Endometrium (tissue), 2 donors: Measurements from ENCODE around the gene PRMT7.

Experiments
- FAIRE-seq: peaks from 2 replicates; lab custom pipeline; 2012; peaks lifted over from hg19 to GRCh38; lab: Jason Lieb, UNC
- donor health status: control.
- donor health status: control.

The PRMT7 gene

DNA sequence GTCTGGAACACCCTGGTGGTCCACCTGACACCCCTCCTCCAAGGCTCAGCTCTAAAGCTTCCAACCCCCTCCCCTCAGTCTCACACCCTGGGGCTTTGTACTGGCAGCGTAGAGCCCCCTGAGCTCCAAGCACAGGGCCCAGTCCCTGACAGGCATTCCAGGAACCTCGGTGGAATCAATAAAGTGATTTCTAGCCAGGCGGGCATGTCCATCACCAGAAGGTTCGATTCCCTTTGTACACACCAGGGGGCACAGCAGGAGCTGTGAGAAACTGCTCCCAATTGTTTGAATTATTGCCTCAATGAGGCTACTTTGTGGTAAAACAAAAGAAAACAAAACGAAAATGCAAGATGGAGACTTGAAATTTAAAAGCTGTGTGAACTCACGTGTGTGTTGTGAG lies 85.7 kb downstream of the PRMT7 start:
- no peak for FAIRE-seq

DNA sequence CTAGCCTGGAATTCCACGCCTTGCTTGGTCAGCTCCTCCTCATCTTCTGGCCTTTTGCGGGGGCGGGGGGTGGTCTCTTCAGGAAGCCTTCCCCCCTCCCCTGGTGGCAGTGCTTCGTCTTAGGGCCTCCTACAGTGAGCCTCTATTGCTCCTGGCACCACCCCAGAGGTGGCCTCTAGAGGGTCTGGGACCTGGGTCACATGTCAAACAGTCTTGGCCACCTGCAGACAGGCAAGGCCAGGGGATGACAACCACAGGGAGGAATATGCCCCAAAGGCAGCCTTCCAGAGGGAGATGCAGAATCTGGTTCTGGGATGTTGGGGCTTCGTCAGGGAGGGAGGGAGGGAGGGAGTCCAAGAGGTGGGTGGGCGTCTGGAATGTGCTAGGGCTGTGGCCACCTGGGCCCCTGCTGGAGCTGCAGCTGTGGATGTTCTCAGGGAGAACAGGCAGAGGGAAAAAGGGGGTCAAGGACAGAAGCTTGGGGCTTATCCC lies 86.9 kb downstream of the PRMT7 start:
- FAIRE-seq, result no peak

DNA sequence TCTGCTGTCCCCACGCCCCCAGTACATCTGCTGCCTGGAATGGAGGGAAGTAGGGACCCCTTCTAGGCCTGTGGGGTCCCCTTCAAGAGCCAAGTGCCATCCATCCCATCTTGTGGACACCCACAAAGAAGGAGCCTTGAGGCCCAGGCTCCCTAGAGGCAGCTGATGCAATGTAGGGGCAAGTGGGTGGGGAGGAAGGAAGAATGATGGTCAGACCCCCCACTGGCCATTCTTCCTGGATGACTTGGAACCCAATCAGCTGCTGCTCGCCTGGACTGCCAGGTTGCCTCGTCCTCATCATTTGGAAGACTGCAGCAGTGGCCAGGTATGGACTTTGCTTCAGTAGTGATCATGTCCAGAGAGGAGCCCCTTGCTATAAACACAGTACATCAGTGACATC lies 88.6 kb downstream of the PRMT7 start:
- FAIRE-seq, result no peak

DNA sequence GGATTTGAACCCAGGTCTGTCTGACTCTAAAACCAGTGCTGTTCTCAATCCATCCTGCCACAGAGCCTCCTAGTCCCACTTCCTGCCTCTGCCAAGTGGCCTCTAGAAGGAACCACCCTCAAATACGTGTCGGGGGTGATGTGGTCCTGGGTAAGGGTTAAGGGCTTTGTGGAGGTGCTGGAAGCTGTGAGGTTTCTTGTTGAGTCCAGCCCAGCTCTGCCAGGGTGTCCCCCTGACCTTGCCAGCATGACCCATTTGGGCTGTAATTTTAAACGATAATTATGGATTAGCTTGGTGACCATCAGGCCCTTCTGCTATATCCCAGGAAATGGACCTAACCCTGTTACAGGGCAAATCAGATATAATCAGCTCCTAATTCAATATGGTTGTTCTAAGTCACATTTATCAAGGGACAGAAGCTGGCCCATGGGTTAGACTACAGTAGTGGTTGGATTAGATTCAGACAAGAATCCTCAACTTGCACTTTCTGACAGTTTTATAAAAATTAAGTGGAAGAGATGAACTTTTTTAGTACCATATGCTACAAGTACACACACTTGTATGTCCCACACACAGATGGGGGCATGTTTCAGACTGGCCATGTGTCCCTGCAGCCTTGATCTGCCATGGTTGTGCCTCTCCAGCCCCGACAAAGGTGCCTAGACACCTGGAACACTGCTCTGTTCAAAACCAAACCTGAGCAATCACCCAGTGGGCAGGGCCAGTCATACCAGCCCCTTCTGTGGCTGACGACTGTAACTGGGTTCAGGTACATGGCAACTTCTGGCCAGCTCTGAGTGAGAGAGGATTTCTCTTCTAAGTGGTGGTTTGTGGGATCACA lies 89.5 kb downstream of the PRMT7 start:
- FAIRE-seq, result no peak

DNA sequence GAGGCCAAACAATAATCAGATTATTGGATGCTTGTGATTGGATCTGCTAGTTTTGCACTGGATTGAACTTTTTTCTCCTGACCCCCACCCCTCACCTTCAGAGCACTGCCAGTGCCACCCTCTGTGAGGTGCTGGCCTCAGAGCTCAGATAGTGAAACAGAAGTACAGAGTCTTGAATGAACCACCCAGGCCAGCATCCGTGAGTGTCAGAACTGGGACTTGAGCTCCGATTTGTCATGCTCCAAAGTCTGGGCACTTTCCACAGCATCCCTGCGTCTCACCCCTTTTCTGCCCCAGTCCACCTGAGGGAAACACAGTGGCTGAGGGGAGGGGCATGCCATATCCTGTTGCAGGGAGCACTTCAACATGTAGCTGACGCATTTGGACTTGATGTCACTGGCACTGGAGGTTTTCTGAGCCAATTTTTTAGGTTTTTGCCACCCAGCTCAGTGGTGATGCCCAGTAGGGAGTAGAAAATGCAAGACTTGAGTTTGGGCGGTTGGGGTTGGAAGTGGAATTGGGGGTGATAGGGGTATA lies 90.2 kb downstream of the PRMT7 start:
- no peak for FAIRE-seq

DNA sequence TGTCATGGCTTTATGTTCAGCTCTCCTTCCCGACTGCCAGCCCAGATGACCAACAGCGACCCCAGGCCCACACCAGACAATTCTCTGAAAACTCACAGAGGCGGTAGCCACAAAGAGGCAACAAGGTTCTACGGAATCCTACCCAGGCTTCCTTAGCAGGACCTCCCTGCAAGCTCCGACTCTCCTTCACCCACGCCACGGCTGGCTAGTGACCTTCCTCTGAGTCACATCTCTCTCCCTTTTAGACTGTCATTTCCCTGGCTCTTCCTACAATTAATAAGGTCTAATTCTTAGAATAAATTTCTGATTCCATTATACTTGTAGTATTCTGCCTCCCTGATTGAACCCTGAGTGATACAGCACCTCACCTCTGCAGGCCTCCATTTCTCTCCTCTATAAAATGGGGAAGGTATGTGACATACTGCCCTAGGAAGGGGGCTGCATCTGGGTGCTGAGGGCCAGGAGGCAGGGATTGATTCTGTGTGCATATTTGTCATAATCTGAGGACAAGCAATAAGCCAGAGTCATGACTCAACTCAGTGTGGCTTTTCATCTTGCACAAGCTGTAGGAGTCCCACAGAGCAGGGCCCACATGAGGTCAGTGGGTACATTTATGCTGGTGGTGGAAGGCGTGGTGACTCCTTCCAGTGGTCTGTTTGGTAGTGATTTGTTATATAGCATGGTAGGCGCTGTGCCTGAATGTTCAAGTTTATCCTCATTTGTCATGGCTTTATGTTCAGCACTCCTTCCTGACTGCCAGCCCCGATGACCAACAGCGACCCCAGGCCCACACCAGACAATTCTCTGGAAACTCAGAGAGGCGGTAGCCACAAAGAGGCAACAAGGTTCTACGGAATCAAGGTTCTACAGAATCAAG lies 91.3 kb downstream of the PRMT7 start:
- no peak for FAIRE-seq

DNA sequence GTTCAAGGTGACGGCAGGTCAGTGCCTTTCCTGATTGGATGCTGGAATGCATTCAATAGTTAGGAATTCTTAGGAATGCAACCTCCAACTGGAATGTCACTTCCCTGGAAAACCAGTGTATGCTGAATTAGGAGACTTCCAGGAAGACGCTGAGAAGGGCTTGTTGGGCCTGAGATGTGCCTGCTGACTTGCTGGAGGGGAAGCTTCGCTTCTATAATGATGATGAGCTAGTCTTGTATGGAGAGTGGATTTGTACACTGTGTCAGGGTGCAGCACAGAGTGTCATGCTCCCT lies 91.9 kb downstream of the PRMT7 start:
- FAIRE-seq, result no peak

DNA sequence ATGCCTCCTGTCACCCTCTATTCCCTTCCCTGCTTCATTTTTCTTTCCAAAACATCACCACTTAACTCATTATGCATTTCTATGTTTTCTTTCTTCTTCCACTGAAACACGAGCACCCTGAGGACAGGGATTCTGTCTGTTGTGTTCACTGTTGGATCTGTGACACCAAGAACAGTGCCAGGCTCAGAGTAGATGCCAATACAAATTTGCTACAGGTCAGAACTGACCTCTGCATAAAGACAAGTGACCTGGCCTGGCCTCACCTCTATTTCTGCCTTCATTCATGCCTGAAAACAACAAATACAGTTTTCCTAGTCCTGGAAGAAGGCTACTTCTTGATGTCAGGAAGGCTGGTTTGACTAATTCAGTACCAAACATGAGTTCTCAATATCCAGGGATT lies 92.4 kb downstream of the PRMT7 start:
- FAIRE-seq, result no peak

DNA sequence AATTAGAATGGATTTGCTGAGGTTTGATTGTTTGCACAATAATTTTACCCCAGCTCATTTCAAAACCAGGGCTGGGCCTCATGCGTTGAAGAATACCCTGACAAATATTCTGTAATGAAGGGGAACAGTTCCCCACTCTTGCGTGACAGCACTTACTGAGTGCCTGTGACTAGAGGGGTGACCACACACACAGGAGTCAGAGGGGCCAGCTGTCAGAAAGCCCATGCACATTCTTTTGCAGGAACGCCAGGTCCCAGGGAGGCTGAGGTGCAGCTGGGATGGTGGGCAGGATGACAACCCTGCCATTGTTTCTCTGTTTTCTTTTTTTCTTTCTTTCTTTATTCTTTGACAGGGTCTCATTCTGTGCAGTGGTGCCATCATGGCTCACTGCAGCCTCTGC lies 92.9 kb downstream of the PRMT7 start:
- no peak for FAIRE-seq

DNA sequence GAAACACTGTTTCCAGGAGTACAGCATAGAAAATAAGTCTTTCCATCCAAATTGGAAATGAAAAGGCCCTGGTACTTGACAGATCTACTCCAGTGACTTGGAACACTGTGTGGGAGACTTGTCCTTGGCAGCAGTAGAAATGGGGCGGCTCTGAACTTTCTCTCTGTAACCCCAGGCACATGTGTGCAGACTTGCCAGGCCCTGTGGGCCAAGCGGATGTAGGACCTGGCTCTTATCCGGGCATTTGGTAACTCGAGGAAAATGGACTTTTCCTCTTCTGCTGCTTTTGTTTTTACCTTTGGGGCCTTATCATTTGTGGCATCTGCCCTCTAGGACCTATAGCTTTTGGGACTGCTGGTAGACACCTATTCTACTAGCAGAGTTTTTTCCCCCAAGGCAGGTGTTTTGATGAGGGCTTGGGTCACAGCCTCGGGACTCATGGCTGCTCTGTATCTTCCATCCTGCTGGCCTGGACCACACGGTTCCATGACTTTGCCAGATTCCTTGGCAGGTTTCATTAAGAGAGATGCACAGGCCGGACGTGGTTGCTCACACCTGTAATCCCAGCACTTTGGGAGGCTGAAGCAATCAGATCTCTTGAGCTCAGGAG lies 94.0 kb downstream of the PRMT7 start:
- no peak for FAIRE-seq

DNA sequence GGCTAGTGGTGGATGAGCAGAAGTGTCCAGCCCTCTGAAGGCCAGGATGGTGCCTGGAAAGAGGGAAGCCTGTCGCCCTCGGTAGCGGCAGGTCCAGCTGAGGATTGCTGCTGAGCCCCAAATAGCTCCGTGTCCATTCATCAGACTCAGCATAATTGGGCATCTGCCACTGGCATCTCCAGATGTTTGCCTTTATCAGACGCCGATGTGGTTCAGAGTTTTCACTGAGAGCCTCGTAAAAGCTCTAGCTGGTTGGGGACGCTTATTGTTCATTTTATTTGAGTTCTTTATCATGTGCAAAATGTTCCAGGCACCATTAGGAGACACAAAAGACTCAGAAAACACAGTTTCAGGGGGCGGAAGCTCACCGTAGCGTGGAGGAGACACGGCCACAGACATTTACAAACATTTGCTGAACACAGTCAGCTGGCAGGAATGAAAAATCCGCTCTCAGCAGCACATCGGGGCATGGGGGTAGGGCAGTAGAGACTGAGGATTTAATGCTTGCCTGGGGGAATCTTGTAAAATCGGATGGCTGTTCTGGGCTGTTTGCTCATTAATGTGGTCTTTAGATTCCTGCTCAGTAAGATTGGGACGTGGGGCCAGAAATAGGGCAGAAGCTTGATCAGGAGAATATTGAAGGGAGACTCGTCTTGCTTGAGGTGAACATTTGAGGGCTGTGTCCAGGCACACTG lies 95.8 kb downstream of the PRMT7 start:
- no peak for FAIRE-seq
